GM20000 (cell line): ENCODE measurements around the gene ITPA.

Experiments used
- DNase-seq: peaks from one replicate; pipeline ENCODE4 v3.0.0; 2012; ENCODE audit warnings: low spot score
- CTCF ChIP-seq: IDR thresholded peaks from 2 replicates; pipeline ENCODE4 v1.5.1; 2012; ENCODE audit warnings: mild to moderate bottlenecking, control low read depth; ENCODE audit errors: extremely low read depth, missing control alignments

Gene ITPA

GRCh38 chr20:3168829-3169590 is 40.3 kb upstream of the ITPA start:
- no peak for DNase-seq
- TF ChIP-seq CTCF: no peak

GRCh38 chr20:3171391-3172125 is 37.7 kb upstream of the ITPA start:
- TF ChIP-seq CTCF: no peak
- no peak for DNase-seq

GRCh38 chr20:3172126-3172932 is 37.0 kb upstream of the ITPA start:
- TF ChIP-seq CTCF: no peak
- DNase-seq: no peak

DNA sequence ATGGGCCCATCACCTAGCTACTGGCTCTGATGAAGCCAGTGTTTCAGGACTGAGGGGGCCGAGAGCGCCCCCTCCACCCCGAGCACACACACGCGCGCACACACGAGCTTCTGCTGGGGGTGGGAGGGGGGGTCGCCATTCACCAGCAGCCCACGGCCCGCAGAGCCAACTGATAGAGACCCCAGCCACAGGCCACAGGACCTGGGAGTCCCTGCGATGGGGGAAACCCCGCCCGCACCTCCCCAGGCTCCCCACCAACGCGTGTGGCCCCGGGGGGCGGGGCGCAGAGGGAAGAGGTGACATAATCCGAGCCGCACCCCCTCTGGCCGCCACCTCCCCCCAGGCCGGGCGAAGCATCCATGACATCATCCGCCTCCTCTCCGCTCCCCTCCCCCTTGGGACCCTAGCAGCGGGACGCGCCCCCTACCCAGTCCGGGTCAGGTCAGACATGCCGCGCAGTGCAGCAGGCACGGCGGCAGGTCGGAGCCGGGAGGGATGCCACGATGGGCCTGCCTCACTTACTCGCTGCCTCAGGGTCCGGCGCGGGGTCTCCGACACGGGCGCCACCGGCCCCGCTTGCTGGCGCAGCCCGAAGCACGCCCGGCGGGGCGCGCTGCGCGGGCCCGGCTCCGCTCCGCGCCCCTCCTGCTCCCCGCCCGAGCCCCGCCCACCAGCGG is 36.2 kb upstream of the ITPA start, which contains the start of gene LZTS3:
Gene LZTS3, minus strand, starts transcription at position 617 of the 677 bp plus-strand sequence. CDS start 6,386 bp downstream, outside the sequence.
- TF ChIP-seq CTCF: no peak
- DNase-seq: peak; percentile 93

DNA sequence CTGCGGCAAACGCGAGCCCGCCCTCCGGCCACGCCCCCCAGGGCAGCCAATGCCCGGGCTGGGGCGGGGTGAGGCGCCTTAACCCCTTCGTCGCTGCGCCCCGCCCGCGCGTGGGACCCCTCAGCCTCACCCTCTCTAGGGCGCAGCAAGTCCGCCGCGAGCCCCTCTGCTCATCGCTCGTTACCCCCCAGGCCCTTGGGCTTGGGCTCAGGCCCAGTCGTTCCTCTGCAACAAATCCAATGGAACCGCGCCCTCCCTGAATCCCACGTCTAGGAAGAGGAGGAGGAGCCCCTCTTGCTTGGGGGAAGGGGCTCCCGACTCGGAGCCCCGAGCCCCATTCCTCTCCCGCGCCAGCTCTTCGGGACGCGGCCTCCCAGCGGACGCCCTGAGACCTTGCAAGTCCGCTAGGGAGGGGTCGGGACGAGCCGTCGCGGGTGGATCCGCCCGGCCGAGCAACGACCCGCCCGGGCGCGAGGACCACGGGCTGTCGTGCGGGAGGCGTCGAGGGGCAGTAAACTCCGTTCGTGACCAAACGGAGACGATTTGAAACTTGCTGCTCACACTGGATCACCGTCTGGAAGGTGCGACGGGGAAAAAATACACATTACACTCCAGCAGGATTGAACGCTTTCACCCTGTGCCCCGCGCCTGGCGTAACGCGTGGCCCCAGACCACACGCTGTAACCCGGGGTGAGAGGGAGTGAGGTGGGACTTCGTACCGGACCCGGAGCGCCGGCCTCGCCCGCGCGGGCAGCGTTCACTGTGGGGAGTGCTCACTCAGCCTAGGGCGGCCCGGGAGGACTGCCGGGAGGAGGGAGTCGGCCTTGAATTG is 35.5 kb upstream of the ITPA start:
- peak; percentile 12 for TF ChIP-seq CTCF
- DNase-seq: peak; percentile 99

DNA sequence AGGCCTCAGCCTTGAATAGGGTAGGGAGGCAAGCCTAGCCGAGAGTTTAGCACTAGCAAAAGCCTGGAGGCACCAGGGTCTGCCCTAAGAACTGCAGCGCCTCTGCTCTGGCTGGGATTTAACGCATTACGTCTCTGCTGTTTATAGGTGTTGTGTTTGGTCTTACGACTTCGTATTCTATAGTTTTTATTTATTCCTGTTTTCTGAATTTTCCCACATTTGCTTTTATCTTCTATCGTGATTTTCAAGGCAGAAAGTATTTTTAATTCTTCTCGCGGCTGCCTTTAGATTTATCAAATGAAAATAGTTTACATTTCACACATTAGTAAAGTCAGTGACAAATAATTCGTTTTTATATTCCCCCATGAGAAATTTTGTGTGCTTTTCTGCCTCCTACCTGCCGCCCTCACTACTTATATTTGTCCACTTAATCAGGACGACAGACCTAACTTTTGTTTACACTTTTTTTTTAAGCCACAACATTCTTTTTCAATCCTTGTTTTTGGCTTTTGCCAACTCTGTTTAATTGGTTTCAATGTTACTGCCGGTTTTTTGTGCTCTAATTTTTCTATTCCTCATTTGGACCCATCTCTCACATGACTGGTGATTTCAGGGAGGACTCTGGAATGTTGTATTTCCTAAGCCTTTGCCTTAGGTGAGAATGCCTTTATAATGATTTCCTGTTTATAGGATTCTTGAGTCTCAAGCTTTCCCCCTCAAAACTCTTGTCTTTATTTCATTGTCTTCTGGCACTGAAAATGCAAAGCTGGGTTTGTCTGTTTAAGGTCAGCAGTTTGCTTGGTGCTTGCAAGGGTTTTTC is 34.6 kb upstream of the ITPA start:
- no peak for TF ChIP-seq CTCF
- no peak for DNase-seq
